ENCODE data around the gene TSC2. TPM values are rescaled to one million over a fixed set of nuclear protein-coding genes. Genes with fewer than 3 reads are reported as not detected.

TSC2 gene
- total and polyA plus RNA-seq, 2 of the 13 experiments (the other 11 are each of a cell fraction or from before 2014, with no cell fraction given) = 19.6 to 40.4 TPM

GRCh38 chr16:2037647-2038381 is 10.0 kb upstream of the TSC2 start:
- Histone ChIP-seq H3K9me3 (ENCODE audit: low read length) (no peaks in the 10 kb centered on the region), H2AFZ (ENCODE audit: low read length) (no peak overlapping the region), H3K4me2 (ENCODE audit: low read depth, low read length) (no peak overlapping the region), H3K4me1 (ENCODE audit: insufficient read depth, low read length) (peaks cover 94% of the 10 kb centered on the region), H3K27me3 (ENCODE audit: control insufficient read depth in 1 of 2, insufficient read depth in 2 of 2, low read length in 2 of 2) (no peaks in the 10 kb centered on the region), H3K9ac (ENCODE audit: insufficient read depth, low read depth, low read length) (no peak overlapping the region), H3K27ac (ENCODE audit: extremely low read length, insufficient read depth, low read length) (no peak overlapping the region), H3K36me3 (replicated peaks in 1 of 2; ENCODE audit: control insufficient read depth in 1 of 2, insufficient read depth in 2 of 2, low read length in 2 of 2) (peaks cover 3 to 6% of the 10 kb centered on the region in 2 experiments; a peak in 3 of 5 replicates), H4K20me1 (ENCODE audit: insufficient read depth, low read length) (no peaks in the 10 kb centered on the region), H3K79me2 (ENCODE audit: insufficient read depth, low read length) (no peaks in the 10 kb centered on the region), H3K4me3 (replicated peaks in 1 of 3; ENCODE audit: insufficient read depth in 1 of 3, low read depth in 2 of 3, low read length in 3 of 3) (no peak overlapping the region)
- 98% methylated on average over 25 of the region's 29 CpGs for WGBS (ENCODE audit: low lambda C conversion rate)
- intact Hi-C loops (cut with micrococcal nuclease; ENCODE audit: unreplicated experiment) (no loop called here), in situ Hi-C loops (cut with HindIII; ENCODE audit: extremely low pct_ligation_motif_present, low pct_unique_long_range_greater_than_20kb) (no loop called here)
- ATAC-seq (no peak), DNase-seq (ENCODE audit: low spot score) (no peak), FAIRE-seq (no peak)
- ChIA-PET CTCF (ENCODE audit: low intra/inter-chr PET ratio, low total read pairs) (no interaction called here), POLR2A (interaction anchor here (4.2 to 4.8 kb wide), 2 partner anchors 9 to 12 kb away, joined by 62 to 67 read pairs; partner anchors contain the start of genes NHERF2, NTHL1 and TSC2)
- 0 out of 2 replicates have a peak, but pooled peaks have one; percentile 42 for TF ChIP-seq PCBP1 (IDR thresholded peaks at IDR 0.05; ENCODE audit: borderline replicate concordance, low read depth, low read length)
- TF ChIP-seq ZMYM3 (CRISPR knock-in tag; IDR thresholded peaks at IDR 0.05) = no peak
- TF ChIP-seq PHB2 (IDR thresholded peaks at IDR 0.05; ENCODE audit: partially characterized antibody) = no peak
- TF ChIP-seq YEATS4 (CRISPR knock-in tag; IDR thresholded peaks at IDR 0.05; ENCODE audit: borderline replicate concordance) = no peak
- BruUV-seq (replicated peaks) = TSS peak; percentile 43

GRCh38 chr16:2038382-2039231 is 9.2 kb upstream of the TSC2 start:
- BruUV-seq (replicated peaks) = no TSS peak
- peaks cover 3 to 6% of the 10 kb centered on the region in 2 experiments; a peak in 3 of 5 replicates for H3K36me3 ChIP-seq (replicated peaks in 1 of 2; ENCODE audit: control insufficient read depth in 1 of 2, insufficient read depth in 2 of 2, low read length in 2 of 2)
- intact Hi-C loops (cut with micrococcal nuclease; ENCODE audit: unreplicated experiment) (no loop called here), in situ Hi-C loops (cut with HindIII; ENCODE audit: extremely low pct_ligation_motif_present, low pct_unique_long_range_greater_than_20kb) (no loop called here)
- no peaks in the 10 kb centered on the region for H3K79me2 ChIP-seq (ENCODE audit: insufficient read depth, low read length)
- FAIRE-seq (no peak), DNase-seq (ENCODE audit: low spot score) (no peak), ATAC-seq (peak; percentile 0; the same call in 2 of the 3 replicates)
- WGBS (ENCODE audit: low lambda C conversion rate) = 69% methylated on average over 14 of the region's 41 CpGs
- H3K27me3 ChIP-seq (ENCODE audit: control insufficient read depth in 1 of 2, insufficient read depth in 2 of 2, low read length in 2 of 2) = no peaks in the 10 kb centered on the region
- H3K4me2 ChIP-seq (ENCODE audit: low read depth, low read length) = peak overlapping the region; percentile 64
- H3K9me3 ChIP-seq (ENCODE audit: low read length) = no peaks in the 10 kb centered on the region
- no peaks in the 10 kb centered on the region for H4K20me1 ChIP-seq (ENCODE audit: insufficient read depth, low read length)
- peak overlapping the region; percentile 86 for H3K27ac ChIP-seq (ENCODE audit: extremely low read length, insufficient read depth, low read length)
- H3K4me3 ChIP-seq (replicated peaks in 1 of 3; ENCODE audit: insufficient read depth in 1 of 3, low read depth in 2 of 3, low read length in 3 of 3) = peak overlapping the region in 1 of 3 experiments; percentile 46; a peak in 2 of 6 replicates
- CTCF ChIA-PET (ENCODE audit: low intra/inter-chr PET ratio, low total read pairs) = no interaction called here
- peak overlapping the region; percentile 26; the same call in 1 of the 2 replicates for H3K9ac ChIP-seq (ENCODE audit: insufficient read depth, low read depth, low read length)
- no peak overlapping the region for H2AFZ ChIP-seq (ENCODE audit: low read length)
- peaks cover 86% of the 10 kb centered on the region for H3K4me1 ChIP-seq (ENCODE audit: insufficient read depth, low read length)
- POLR2A ChIA-PET = interaction anchor here (0.9 to 4.8 kb wide), 14 partner anchors 9 to 256 kb away, joined by 3 to 67 read pairs (median 5); partner anchors contain the start of genes NHERF2, NPW, NTHL1 and NUBP2
- no peak for TF ChIP-seq MAZ (IDR thresholded peaks at IDR 0.05; ENCODE audit: borderline replicate concordance, low read depth, low read length)
- TF ChIP-seq MAZ (CRISPR knock-in tag; IDR thresholded peaks at IDR 0.05; ENCODE audit: low read depth) = 0 out of 2 replicates have a peak, but pooled peaks have one; percentile 2
- no peak for TF ChIP-seq SKIL (CRISPR knock-in tag; IDR thresholded peaks at IDR 0.05; ENCODE audit: borderline replicate concordance)
- TF ChIP-seq ZBTB4 (CRISPR knock-in tag; IDR thresholded peaks at IDR 0.05; ENCODE audit: borderline replicate concordance) = peak; percentile 82; the same call in 1 of the 2 replicates
- TF ChIP-seq ZFY (CRISPR knock-in tag; IDR thresholded peaks at IDR 0.05) = peak; percentile 7; the same call in 1 of the 2 replicates
